Measurements from ENCODE around the gene OR52D1.

Gene OR52D1

DNA sequence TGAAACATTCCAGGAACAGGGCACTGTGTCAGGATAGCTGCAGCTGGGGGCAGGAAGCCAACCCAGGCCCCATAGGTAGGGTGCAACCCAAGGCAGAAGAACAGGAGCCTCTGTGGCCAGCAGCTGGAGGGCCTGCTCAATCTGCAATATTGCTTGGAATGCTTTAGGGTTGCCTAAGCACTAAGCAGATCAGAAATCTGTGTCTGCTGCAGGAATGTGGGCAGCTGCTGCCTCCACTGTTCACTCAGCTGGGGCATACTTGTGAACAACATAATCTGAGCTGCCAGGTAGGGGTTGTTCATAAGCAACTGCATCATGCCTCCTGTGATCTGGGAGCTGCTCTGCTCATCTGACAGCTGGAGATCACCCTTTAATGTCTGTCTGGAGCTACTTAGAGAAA, 26.4 kb downstream of the OR52D1 start:
- no peak for DNase-seq (ENCODE audit: low spot score)

DNA sequence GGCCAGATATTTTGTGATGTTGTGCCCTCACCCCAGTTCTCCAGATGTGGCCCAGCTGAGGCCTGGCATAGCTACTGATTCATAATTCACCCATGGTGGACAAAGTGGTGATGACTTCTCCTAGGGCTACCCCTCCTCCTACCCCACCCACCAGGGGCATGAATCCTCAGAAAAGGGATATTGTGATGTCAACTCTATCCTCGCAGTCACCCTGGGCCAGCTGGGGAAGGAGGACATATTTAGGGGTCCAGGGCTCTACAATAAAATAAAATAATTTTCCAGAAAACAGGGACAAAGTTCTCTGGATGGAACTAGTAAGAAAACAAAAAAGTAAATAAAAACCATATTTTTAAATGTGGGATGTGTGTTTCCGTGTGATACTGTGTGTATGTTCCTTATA, 28.1 kb downstream of the OR52D1 start, which contains the start of gene UBQLNL:
Gene UBQLNL, minus strand, starts transcription at position 101 of the 400 bp plus-strand sequence. CDS start 258 bp downstream, outside the sequence.
- no peak for DNase-seq (ENCODE audit: low spot score)

DNA sequence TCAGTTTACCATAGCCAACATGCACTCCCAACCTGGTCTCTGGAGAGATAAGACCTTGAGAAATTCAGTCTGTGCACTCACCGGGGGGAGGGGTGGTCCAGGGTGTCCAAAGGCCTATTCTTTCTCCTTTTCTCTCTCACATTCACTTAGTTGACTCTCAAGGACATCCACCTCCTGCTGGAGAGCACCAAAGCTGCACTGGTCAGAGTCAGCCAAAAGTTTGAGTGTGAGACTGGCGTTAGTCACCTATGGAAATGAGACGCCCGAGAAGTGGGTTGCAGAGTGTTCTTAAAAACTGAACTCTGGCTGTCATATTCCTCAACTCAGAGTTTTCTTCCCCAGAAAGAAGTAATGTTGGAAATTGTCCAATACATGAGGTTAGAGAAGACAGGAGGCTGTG, 33.1 kb downstream of the OR52D1 start:
- DNase-seq (ENCODE audit: low spot score) = no peak

DNA sequence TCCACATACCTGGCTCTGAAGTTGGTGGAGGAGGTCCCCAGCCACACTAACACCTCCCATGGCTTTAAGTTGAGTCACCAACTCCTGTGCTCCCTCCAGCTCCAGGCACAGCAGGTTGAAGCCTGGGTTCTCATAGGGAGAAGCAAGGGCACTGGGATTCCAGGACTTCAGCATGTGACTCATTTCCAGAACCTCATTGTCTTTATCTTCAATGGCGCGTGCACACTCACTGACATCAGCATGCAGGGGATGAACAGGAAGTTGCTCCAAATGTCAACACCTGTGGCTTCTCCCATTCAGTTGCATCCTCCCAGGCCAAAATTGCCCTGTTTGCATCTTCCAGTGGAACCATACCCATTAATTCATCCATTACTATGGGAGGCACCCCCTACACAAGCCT, 33.8 kb downstream of the OR52D1 start:
- DNase-seq (ENCODE audit: low spot score) = no peak

DNA sequence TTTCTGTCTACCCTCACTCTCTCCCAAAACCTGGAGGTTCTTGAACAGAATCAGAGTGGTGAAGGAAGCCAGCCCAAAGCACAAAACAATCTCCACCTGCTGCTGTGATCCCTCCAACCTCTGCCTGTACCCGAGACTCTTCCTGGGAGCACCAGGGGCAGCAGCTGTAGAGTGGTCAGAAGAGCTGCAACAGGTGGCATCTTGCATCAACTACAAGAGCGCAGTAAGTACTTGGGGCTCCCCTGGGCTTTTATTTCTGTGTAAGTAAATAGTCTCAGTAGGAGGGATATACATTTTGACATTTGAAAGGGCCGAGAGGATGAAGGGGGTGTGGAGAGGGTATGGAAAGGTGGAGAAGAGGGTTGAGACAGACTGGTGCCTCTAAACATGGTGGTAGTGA, 36.3 kb downstream of the OR52D1 start:
- DNase-seq (ENCODE audit: low spot score) = no peak

DNA sequence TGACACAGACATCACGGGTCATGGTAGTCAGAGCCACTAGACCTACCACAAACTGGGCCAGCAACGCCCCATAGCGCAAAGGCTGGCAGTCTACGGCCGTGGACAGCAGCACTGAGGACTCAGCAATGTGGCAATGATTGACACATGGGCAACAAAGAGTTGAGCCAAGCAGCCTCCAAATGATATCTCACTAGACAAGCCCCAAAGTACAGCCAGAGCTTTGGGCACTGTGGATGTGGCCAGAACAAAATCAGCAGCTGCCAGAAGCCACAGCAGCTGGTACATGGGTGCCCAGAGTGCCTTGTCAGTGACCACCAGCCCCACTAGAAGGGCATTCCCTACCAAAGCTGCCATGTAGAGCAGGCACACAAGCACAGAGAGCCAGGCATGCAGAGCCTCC, 39.2 kb downstream of the OR52D1 start:
- DNase-seq (ENCODE audit: low spot score) = no peak

DNA sequence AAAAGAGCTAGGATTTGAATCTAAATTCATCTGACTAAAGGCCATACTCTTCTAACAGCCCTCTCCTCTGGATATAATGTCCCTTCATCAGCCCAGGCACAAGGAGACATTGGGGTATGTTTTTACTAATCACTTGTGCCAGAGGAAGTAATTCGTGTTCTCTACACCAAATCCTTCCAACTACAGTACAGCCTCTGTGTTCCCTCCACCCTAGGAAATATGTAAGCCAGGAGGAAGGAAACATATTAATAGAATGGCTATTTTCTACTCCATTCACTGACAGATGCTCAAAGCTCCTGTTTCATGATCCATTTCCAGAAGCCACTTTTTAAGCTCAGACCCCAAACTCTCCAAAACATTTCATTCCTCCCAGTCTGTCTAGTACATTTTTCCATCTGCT, 40.0 kb downstream of the OR52D1 start:
- DNase-seq (ENCODE audit: low spot score) = no peak

DNA sequence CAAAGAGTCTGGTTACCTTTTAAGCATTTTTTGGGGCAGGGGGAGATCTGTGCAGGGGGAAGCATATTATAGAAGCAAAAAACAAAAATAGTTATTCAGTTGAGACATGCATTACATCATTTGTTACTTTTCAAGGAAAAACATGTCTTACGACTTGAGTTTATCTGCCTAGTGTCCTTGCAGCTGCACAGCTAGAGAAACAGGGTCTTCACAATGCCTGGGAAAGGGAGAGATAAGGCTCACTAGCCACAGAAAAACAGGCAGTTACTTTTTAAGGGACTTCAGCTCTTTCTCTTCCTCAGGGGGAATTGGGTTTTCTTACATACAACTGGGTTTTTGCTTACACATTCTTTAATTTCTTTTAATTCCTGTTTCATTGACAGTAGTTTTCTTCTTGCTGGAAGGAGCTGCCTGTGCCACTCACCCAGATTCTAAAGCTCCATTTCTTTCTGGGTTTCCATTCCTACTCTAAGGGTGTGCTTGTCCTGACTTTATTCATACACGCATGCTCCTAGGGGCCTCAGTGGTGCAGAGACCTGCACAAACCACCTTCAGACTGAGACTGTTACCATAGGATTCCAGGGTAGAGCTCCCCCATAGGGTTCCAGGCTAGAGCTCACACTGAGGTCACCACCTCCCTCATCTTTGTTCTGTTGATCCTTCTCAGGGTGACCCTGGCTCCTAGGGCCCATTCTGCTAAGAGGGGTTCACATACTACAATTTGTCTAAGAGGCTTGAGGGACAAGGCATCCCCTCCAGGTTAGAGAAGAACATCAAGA, 42.8 kb downstream of the OR52D1 start:
- no peak for DNase-seq (ENCODE audit: low spot score)

DNA sequence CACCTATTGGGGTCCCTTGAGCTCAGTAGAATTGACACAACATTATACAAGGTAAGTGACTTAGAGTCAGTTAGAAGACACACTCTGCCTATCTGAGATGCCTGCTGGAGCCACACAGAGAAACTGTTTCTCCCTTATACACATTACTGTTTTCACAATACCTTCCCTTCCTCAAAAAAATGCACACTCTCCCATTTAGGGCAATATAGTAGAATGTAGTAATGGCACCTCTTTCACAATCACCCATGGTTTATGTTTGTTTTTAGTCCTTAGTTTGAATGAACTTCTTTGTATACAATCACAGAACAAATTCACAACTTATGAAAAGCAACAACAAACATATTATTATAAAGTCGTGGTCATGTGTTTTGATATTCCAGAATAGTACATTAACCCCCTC, 45.6 kb downstream of the OR52D1 start:
- no peak for DNase-seq (ENCODE audit: low spot score)

DNA sequence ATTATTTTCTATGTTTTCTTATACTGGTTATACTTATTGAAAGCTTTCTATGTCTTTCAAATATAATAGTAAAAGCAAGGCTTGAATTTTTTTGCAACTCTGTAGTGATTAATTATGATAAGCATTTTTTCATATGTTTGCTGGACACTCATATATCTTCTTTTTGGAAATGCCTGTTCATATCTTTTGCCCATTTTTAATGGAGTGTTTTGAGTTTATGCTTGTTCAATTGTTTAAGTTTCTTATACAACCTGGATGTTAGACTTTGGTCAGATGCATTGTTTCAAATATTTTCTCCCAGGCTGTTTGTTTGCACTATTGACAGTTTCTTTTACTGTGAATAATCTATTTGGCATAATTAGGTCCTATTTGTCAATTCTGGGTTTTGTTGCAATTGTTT, 48.0 kb downstream of the OR52D1 start:
- DNase-seq (ENCODE audit: low spot score) = no peak

Data from pons (tissue), 1 donor.